GM19324 (cell line): Measurements from ENCODE around the gene TK1.
"Not testable (repeated sequence)": the region's sequence is repeated elsewhere in the genome, so short reads cannot be mapped to it uniquely, and the experiment has no call there.

Source experiments
- ATAC-seq: cut with Tn5 transposase; IDR thresholded peaks from one replicate; pipeline ENCODE4 v1.9.1; 2021; ENCODE audit warnings: mild to moderate bottlenecking, moderate library complexity; ENCODE audit not compliant: unreplicated experiment, low FRiP score

TK1 gene

DNA sequence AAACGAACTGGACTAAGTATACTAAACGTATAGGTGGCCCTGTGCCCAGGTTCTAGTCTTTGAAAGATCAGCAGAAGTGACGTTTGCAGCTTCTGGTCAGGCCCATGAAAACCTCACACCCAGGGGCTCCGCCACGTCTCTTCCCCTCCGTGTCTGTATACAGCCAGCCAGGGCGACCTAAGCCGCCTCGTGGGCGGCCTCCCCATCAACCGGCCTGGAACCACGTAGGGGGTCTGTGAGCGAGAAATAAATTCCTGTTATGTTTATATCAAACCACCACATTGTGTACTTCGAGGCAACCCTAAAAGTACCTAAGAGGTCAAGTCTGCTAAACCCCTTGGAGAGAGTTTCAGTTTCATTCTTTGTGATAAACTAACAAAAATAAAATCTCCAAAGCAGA lies 6.8 kb downstream of the TK1 start:
- ATAC-seq, result no peak

GRCh38 chr17:78179372-78179771 lies 7.5 kb downstream of the TK1 start:
- no peak for ATAC-seq

DNA sequence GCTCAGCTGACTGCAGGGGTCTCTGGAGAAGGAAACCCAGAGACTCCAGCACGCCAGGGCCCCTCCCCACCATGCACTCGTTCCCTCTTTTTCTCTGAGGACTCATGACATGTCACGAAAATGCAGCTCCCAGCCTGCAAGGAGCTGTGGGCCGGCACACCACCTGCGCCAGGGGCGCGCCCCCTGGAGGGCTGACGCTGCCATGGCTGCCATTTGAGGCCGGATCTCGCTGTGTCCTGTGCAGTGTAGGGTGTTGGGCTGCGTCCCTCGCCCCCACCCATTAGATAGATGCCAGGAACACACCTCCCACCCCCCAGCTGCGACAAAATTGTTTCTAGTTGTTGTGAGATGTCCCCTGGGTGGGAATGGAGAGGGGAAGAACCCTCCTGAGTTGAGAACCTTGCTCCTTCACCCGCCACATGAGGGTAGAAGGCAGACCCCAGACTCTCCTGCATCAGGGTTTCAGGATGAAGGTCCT lies 10.3 kb downstream of the TK1 start:
- ATAC-seq, result no peak

DNA sequence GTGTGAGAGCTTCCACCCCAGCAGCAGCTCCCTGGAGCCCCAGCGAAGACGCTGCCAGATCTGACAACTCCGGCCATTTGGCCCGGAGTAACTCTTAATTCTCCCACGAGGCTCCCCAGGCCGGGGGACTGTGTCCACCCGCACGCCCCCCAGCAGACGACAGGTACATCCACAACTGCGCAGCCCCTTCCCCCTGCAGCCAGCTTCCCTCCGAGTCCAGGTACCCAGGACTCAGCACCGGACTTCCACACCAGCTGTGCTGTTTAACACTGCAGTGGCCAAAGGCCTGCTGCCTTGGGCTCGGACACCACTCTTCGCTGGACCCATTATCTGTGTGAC lies 11.2 kb downstream of the TK1 start:
- ATAC-seq, result no peak

- ATAC-seq, result no peak
Observed at GRCh38 chr17:78174870-78175642, 11.8 kb downstream of the TK1 start.

- ATAC-seq, result no peak
Observed at GRCh38 chr17:78174346-78174869, 12.4 kb downstream of the TK1 start.

DNA sequence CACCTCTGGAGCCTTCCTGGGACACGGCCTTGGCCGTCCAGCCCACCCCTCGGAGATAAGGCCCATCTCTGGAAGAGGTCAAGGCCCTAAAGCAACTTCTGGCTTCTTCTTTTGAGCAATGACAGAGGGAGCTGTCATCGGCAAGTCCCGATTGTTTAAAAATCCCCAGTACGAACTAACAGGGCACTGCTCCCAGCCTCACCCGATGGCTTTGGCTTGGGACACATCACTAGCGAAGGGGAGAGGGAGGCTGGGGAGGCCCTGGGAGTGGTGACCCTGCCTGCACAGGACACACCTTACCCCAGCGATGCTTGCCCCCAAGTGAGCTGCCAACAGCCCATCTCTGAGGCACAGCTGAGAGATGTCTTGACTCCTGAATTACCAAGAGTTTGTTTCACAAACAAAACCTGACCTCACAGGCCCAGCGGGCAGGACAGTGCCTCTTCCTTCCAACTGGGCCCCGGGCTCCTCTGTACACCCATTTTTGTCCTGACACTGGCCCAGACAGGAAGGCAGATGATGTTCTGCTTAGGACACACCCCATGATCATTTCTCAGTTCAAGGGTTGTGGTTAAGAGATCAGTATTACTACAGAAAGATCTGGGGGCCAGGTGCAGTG lies 13.6 kb downstream of the TK1 start:
- no peak for ATAC-seq

GRCh38 chr17:78172249-78173051 lies 14.4 kb downstream of the TK1 start:
- no peak for ATAC-seq

GRCh38 chr17:78171591-78172248 lies 15.1 kb downstream of the TK1 start:
- not testable (repeated sequence) for ATAC-seq

- no peak for ATAC-seq
Observed at GRCh38 chr17:78170692-78171590, 15.9 kb downstream of the TK1 start.

DNA sequence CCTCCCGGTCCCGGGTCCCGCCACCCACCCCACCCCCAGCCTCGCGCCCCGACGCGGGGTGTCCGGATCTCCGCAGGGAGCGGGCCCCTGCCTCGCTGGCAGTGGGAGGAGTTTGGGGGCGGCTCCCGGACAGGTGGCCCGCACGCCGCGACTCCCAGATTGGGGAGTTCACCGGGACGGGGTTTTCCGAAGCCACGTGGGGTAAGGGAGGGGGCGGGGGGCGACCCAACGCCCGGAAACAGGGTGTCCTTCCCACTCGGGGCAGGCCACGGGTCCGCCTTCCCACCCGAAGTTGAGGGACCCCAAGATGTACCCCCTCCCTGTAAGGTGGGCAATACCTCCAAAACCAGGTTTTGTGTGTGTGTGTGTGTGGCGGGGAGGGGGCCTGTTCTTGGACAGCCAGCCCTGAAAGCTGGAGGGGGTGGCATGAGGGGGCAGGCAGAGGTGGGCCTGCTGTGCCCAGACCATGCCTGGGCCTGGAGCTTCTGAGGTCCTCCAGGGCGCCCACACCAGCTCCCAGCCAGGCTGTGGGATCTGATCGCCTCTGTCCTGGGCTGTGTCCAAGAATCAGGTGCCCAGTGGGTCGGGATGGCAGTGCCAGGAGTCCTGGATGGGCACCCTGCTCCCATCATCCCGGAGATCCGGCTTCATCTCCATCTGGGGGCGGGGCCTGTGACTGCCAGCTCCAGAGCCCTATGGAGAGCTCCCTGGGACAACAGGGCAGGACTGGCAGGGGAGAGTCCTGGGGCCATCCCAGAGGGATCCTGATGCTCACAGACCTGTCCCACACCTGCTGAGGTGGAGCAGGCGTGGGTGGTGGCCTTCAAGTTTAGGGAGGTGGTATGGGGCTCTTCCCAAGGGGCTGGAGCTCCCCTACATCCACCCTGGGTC lies 17.7 kb downstream of the TK1 start:
- peak; percentile 8 for ATAC-seq

DNA sequence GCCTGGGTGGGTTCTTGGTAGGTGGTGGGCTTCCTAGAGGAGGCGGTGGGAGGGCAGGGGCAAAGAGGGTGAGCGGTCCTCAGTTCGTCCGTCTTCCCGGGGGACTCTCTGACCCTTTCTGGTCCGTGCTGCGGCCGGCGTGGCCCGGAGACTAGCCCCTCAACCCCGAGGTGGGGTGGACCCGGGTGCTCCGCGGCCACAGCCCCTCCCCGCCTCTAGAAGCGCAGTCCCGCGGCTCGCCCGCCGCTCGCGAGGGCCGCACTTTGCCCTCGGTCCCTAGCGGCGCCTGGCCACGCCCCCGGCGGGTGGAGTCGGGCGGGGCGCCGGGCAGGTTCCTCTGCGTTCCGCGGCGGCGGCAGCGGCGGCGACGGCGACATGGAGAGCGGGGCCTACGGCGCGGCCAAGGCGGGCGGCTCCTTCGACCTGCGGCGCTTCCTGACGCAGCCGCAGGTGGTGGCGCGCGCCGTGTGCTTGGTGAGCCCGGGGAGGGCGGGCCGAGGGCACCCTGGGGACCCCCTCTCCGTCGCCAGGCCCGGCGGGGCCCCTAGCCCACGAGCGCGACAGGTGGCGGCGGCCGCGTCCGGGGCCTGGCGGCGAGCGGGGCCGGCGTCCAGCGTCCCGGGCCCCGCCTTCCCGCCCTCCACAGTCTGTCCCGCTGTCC lies 18.5 kb downstream of the TK1 start, which contains the start of gene SYNGR2:
Gene SYNGR2, plus strand, starts transcription at position 340 of the 661 bp plus-strand sequence. Its CDS starts 36 bp downstream, at position 376.
- ATAC-seq, result peak; percentile 62

DNA sequence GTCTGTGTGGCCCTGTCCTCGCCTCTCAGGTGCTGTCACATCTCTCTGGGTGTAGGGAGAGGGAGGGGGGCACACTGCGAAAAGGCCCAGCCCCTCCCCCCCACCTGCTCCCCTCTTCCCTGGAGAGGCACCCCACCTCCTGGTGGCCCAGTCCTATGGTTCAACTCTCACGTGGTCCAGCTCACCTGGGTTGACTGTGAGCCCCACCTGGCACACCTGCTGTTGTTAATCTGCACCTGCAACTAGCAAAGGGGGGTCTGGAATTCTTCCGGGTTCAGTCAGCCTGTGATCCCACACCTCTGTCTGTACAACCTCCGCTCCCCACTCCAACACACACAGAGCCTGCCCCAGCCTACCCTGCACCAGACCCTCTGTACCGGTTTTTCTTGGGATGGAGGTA lies 20.4 kb downstream of the TK1 start:
- no peak for ATAC-seq

- ATAC-seq, result no peak
Observed at GRCh38 chr17:78164748-78165607, 21.9 kb downstream of the TK1 start.

GRCh38 chr17:78163881-78164747 lies 22.7 kb downstream of the TK1 start:
- no peak for ATAC-seq

GRCh38 chr17:78159575-78160158 lies 27.2 kb downstream of the TK1 start:
- no peak for ATAC-seq
